ENCODE measurements around the gene CLDN20. TPM values are rescaled to one million over a fixed set of nuclear protein-coding genes. Genes with fewer than 3 reads are reported as not detected.

CLDN20 gene
- total and polyA plus RNA-seq, 2 donors (not counting 3 experiments of a cell fraction or from before 2014, with no cell fraction given): not detected

DNA sequence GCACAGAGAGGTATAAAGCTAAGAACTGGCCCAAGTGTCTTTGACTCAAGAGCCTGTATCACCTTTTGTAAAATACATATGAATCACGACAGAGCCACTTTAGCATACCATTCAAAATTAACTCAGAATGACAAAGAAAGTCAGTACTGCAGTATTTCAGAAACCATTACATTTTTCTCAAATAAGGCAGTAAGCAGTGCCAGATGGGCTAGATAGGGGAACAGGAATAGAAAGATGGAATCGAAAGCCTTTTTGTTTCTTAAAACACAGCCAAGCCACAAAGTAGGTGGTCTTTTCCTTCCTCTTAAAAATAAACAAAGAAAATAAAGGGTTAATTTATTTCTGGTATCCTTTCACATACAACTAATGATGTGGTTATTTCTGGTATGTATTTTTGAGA is 10.3 kb downstream of the CLDN20 start:
- Histone ChIP-seq H3K79me2 (ENCODE audit: control insufficient read depth, insufficient read depth, low read length) (peaks cover 23% of the 10 kb centered on the region), H4K20me1 (replicated peaks; ENCODE audit: control insufficient read depth, extremely low read depth, insufficient read depth, low read length) (no peaks in the 10 kb centered on the region), H3K27me3 (ENCODE audit: control insufficient read depth in 2 of 2, insufficient read depth in 2 of 2, low read length in 2 of 2) (no peaks in the 10 kb centered on the region), H3K4me1 (ENCODE audit: control insufficient read depth, extremely low read depth, insufficient read depth, low read length) (peaks cover 41% of the 10 kb centered on the region), H3K9me1 (replicated peaks; ENCODE audit: control insufficient read depth, extremely low read depth, insufficient read depth, low read length) (no peaks in the 10 kb centered on the region), H2AFZ (ENCODE audit: low read depth, low read length) (no peak overlapping the region), H3K9me3 (replicated peaks; ENCODE audit: control insufficient read depth, insufficient read depth, low read length) (no peaks in the 10 kb centered on the region), H3K27ac (ENCODE audit: insufficient read depth, low read depth, low read length) (peak overlapping the region; percentile 97), H3K9ac (replicated peaks; ENCODE audit: extremely low read depth, insufficient read depth, low read length) (peak overlapping the region; percentile 81), H3K4me2 (ENCODE audit: insufficient read depth, low read length) (peak overlapping the region; percentile 58), H3K4me3 (replicated peaks in 1 of 3; ENCODE audit: insufficient read depth in 1 of 3, low read depth in 1 of 3, low read length in 3 of 3) (no peak overlapping the region), H3K36me3 (ENCODE audit: control insufficient read depth in 2 of 2, extremely low read depth in 1 of 2, insufficient read depth in 2 of 2, low read length in 2 of 2) (peaks cover 0 to 6% of the 10 kb centered on the region in 2 experiments)
- no peak for DNase-seq (ENCODE audit: low read depth, low spot score)
- dilution Hi-C loops (cut with MboI; ENCODE audit: extremely low pct_ligation_motif_present, low sequenced_read_pairs) (no loop called here), intact Hi-C loops (cut with micrococcal nuclease) (no loop called here)
- TSS peak; percentile 20 for BruUV-seq (replicated peaks)
- FAIRE-seq: no peak
- CTCF ChIA-PET: interaction anchor here (0.8 to 1.2 kb wide), 2 partner anchors 346 to 406 kb away, joined by 3 to 4 read pairs; no protein-coding TSS in a partner anchor
- no peak for TF ChIP-seq POLR2A (IDR thresholded peaks at IDR 0.05; ENCODE audit: low read depth, low read length)
- TF ChIP-seq, protein P1, sequence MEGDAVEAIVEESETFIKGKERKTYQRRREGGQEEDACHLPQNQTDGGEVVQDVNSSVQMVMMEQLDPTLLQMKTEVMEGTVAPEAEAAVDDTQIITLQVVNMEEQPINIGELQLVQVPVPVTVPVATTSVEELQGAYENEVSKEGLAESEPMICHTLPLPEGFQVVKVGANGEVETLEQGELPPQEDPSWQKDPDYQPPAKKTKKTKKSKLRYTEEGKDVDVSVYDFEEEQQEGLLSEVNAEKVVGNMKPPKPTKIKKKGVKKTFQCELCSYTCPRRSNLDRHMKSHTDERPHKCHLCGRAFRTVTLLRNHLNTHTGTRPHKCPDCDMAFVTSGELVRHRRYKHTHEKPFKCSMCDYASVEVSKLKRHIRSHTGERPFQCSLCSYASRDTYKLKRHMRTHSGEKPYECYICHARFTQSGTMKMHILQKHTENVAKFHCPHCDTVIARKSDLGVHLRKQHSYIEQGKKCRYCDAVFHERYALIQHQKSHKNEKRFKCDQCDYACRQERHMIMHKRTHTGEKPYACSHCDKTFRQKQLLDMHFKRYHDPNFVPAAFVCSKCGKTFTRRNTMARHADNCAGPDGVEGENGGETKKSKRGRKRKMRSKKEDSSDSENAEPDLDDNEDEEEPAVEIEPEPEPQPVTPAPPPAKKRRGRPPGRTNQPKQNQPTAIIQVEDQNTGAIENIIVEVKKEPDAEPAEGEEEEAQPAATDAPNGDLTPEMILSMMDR (IDR thresholded peaks at IDR 0.05; ENCODE audit: extremely low read depth in 1 of 2, insufficient read depth in 1 of 2, low read depth in 1 of 2, low read length in 2 of 2): no peak
- no peak for TF ChIP-seq POLR2AphosphoS5 (IDR thresholded peaks at IDR 0.05; ENCODE audit: insufficient read depth, low read depth, low read length)
- TF ChIP-seq JUN (IDR thresholded peaks at IDR 0.05; ENCODE audit: borderline replicate concordance, insufficient read depth, insufficient read length, low read depth): no peak
- TF ChIP-seq FOS (IDR thresholded peaks at IDR 0.05; ENCODE audit: borderline replicate concordance, insufficient read depth, low read length): no peak
- no peak for TF ChIP-seq GATA2 (IDR thresholded peaks at IDR 0.05; ENCODE audit: insufficient read depth, insufficient read length, low read depth, low read length)
- TF ChIP-seq EZH2 (IDR thresholded peaks at IDR 0.05; ENCODE audit: borderline replicate concordance, low read depth, low read length, severe bottlenecking): no peak
- TF ChIP-seq, protein P2, sequence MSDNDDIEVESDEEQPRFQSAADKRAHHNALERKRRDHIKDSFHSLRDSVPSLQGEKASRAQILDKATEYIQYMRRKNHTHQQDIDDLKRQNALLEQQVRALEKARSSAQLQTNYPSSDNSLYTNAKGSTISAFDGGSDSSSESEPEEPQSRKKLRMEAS (IDR thresholded peaks at IDR 0.05; ENCODE audit: insufficient read depth, insufficient read length): no peak
- no peak for TF ChIP-seq MYC (IDR thresholded peaks at IDR 0.05; ENCODE audit: low read depth, low read length)
- POLR2A ChIA-PET: no interaction called here

All from endothelial cell of umbilical vein (primary cell).